Measurements from ENCODE around the gene MPRIP.

Gene MPRIP

DNA sequence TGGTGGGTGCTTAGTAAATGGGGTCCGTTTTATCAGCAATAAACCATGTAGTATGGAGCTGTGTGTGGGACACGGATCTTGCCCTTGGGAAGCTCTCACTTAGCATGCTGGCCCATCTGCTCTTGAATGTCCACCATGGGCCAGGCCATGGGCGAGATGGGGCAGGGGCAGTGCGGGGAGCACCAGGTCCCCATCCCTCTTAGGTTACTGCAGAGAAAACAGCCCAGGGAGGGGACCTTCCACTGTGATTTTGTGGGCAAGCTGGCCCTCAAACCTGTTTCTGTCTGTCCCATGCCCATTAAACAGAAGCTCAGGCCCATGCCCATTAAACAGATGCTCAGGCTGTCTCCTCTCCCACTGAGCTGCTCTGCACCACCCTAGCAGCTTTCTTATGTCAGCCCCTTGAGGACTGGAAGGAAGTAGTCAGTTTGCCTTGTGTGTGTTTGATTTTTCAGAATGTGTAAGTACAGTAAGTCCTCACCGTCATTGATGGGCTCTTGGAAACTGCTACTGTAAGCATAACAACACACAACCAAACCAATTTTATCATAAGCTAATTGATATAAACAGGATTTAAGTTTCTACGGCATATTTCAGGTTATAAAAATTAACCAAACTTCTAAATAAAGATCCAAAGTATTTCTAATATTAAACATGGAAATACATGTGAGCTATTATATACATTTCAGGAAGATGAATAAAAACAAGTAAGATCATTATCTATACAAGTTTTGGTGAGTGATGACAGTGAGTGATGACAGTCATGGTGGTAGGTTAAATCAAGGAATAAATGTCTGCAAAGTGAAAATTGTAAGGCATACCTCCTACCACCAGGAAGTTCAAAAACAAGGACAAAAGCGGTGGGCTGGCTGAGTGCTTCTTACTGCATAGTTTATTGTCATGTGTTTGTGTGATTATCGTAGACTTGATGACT lies 11.5 kb downstream of the MPRIP start:
- no peaks in the 10 kb centered on the region for H3K27me3 ChIP-seq
- no peak overlapping the region for H3K27ac ChIP-seq
- H3K4me1 ChIP-seq (ENCODE audit: control insufficient read depth in 1 of 2, insufficient read depth in 1 of 2, low read depth in 1 of 2, low read length in 1 of 2), result peaks cover 4 to 10% of the 10 kb centered on the region in 2 experiments
- no peak for TF ChIP-seq CTCF (IDR thresholded peaks at IDR 0.05)
- no peak overlapping the region for H3K4me3 ChIP-seq (ENCODE audit: low read depth in 1 of 2, low read length in 1 of 2)
- H3K36me3 ChIP-seq, result peaks cover 6% of the 10 kb centered on the region
- H3K9me3 ChIP-seq, result no peaks in the 10 kb centered on the region

DNA sequence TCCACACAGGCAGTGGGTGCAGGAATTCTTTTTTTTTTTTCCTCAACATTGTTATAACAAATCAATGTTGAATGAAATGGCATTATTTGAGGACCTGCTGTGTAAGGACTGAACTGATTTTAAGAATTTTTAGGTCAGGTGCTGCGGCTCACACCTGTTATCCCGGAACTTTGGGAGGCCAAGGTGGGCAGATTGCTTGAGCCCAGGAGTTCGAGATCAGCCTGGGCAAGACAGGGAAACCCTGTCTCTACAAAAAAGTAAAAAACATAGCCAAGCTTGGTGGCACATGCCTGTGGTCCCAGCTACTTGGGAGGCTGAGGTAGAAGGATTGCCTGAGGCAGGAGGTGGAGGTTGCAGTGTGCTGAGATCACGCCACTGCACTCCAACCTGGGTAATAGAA lies 12.4 kb downstream of the MPRIP start:
- Histone ChIP-seq H3K27me3 (no peaks in the 10 kb centered on the region), H3K4me3 (ENCODE audit: low read depth in 1 of 2, low read length in 1 of 2) (no peak overlapping the region), H3K27ac (no peak overlapping the region), H3K9me3 (no peaks in the 10 kb centered on the region), H3K4me1 (ENCODE audit: control insufficient read depth in 1 of 2, insufficient read depth in 1 of 2, low read depth in 1 of 2, low read length in 1 of 2) (peaks cover 4 to 10% of the 10 kb centered on the region in 2 experiments), H3K36me3 (peaks cover 6% of the 10 kb centered on the region)
- no peak for TF ChIP-seq CTCF (IDR thresholded peaks at IDR 0.05)

GRCh38 chr17:17055286-17056155 lies 13.3 kb downstream of the MPRIP start:
- H3K27ac ChIP-seq, result no peak overlapping the region
- peaks cover 6% of the 10 kb centered on the region for H3K36me3 ChIP-seq
- H3K4me1 ChIP-seq (ENCODE audit: control insufficient read depth in 1 of 2, insufficient read depth in 1 of 2, low read depth in 1 of 2, low read length in 1 of 2), result peaks cover 4 to 10% of the 10 kb centered on the region in 2 experiments
- no peak for TF ChIP-seq CTCF (IDR thresholded peaks at IDR 0.05)
- no peak overlapping the region for H3K4me3 ChIP-seq (ENCODE audit: low read depth in 1 of 2, low read length in 1 of 2)
- no peaks in the 10 kb centered on the region for H3K27me3 ChIP-seq
- H3K9me3 ChIP-seq, result no peaks in the 10 kb centered on the region

- H3K27me3 ChIP-seq, result no peaks in the 10 kb centered on the region
- H3K4me3 ChIP-seq (ENCODE audit: low read depth in 1 of 2, low read length in 1 of 2), result no peak overlapping the region
- no peaks in the 10 kb centered on the region for H3K9me3 ChIP-seq
- no peak for TF ChIP-seq CTCF (IDR thresholded peaks at IDR 0.05)
- peaks cover 4 to 10% of the 10 kb centered on the region in 2 experiments for H3K4me1 ChIP-seq (ENCODE audit: control insufficient read depth in 1 of 2, insufficient read depth in 1 of 2, low read depth in 1 of 2, low read length in 1 of 2)
- H3K27ac ChIP-seq, result no peak overlapping the region
- H3K36me3 ChIP-seq, result peaks cover 6% of the 10 kb centered on the region
These were observed 13.9 kb downstream of the MPRIP start for GRCh38 chr17:17056156-17056539.

DNA sequence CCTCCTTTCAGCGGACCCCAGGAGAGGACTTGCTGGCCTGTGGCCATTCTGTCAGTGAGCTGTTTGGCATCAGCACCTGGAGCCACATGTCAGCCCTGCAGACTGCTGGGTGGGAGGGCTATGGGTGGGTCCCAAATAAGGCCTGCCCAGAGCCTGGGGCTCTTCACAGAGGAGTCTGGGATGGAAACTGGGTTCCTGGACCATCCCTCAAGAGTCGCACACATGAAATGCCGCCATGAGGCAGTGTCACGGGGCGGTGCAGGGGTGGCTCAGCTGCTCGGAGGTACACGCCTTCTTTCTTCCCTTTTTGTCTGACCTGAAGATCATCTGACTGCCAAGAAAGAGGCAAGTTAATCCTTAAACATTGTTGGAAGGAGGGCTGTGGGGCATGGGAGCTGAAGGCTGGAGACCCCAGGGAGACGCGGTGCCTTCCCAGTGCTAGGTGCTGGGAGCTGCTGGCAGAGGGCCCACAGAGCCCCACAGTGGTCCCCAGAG lies 14.8 kb downstream of the MPRIP start:
- Histone ChIP-seq H3K27me3 (no peaks in the 10 kb centered on the region), H3K36me3 (peaks cover 6% of the 10 kb centered on the region), H3K27ac (no peak overlapping the region), H3K9me3 (no peaks in the 10 kb centered on the region), H3K4me1 (ENCODE audit: control insufficient read depth in 1 of 2, insufficient read depth in 1 of 2, low read depth in 1 of 2, low read length in 1 of 2) (peaks cover 4 to 10% of the 10 kb centered on the region in 2 experiments), H3K4me3 (ENCODE audit: low read depth in 1 of 2, low read length in 1 of 2) (no peak overlapping the region)
- TF ChIP-seq CTCF (IDR thresholded peaks at IDR 0.05), result no peak

All from neutrophil (primary cell).